AG10803 (cell line): ENCODE data around the gene PJA1.

Experiments used
- DNase-seq: peaks from one replicate; pipeline ENCODE4 v3.0.0; 2010; ENCODE audit warnings: low read depth
- H3K4me3 ChIP-seq: 2 replicates; pipeline ENCODE4 v1.5.1; 2011; ENCODE audit warnings: mild to moderate bottlenecking, low read length, control low read depth
- CTCF ChIP-seq: conservative IDR thresholded peaks from 2 replicates; pipeline ENCODE4 v1.5.1; 2011; ENCODE audit warnings: mild to moderate bottlenecking, low read length, control low read depth, inconsistent platforms

The PJA1 gene

GRCh38 chrX:69165087-69165651 lies at the start of gene PJA1:
PJA1 (minus strand) TSS chrX:69165453; CDS start chrX:69163073, 2,380 bp downstream.
- peak within 1 kb of the TSS; percentile 75 for H3K4me3 ChIP-seq
- peak; percentile 73 for DNase-seq
- no peak for TF ChIP-seq CTCF

GRCh38 chrX:69214463-69214862 lies 49.2 kb upstream of the PJA1 start:
- DNase-seq = no peak
- H3K4me3 ChIP-seq = no peak overlapping the region
- TF ChIP-seq CTCF = no peak

GRCh38 chrX:69211701-69212100 lies 46.4 kb upstream of the PJA1 start:
- no peak overlapping the region for H3K4me3 ChIP-seq
- no peak for DNase-seq
- no peak for TF ChIP-seq CTCF

GRCh38 chrX:69210581-69210980 lies 45.3 kb upstream of the PJA1 start:
- DNase-seq = no peak
- TF ChIP-seq CTCF = no peak
- no peak overlapping the region for H3K4me3 ChIP-seq

GRCh38 chrX:69207216-69207615 lies 42.0 kb upstream of the PJA1 start:
- no peak for DNase-seq
- H3K4me3 ChIP-seq = no peak overlapping the region
- TF ChIP-seq CTCF = no peak

GRCh38 chrX:69203638-69204037 lies 38.4 kb upstream of the PJA1 start:
- no peak for TF ChIP-seq CTCF
- peak; percentile 18 for DNase-seq
- H3K4me3 ChIP-seq = no peak overlapping the region

GRCh38 chrX:69197690-69198089 lies 32.4 kb upstream of the PJA1 start:
- no peak overlapping the region for H3K4me3 ChIP-seq
- no peak for TF ChIP-seq CTCF
- no peak for DNase-seq
